ENCODE measurements around the gene ARMH3.

Gene ARMH3

DNA sequence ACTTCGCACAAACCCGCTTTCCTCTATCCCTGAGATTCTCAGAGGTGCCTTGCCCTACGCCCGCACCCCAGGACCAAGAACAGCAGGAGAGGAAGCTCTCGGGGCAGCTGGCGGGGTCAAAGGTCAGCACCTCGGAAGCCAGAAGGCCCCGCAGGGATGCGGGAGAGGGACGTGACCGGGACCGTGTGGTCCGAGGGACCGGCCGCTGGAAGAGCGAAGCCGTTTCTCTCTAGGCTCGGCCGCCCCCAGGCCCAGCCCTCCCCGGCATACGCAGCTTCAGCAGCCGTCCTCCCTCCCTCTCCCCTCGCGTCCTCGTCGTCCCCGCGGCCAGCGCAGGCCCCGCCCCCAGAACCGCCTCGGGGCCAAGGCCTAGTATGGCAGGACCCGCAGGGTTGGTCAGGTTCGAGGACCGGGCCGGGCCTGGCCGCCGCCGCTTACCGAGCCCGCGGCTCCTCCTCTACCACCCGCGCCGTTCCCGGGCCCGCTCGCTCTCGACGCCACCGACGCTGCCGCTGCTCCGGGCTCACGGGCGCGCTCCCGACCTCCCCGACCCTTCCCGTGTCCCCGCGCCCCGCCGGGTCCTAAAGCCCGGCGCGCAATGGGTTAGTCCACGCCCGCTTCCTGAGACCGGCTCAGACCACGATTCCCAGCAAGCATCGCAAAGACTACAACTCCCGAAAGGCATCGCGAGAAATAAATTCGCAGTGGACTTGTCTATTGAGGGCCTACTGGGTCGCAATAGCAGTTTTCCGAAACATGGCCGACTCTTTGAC, at the start of gene ARMH3:
Gene ARMH3 (minus strand): TSS at position 527 of the 773 bp plus-strand sequence. CDS start 16,059 bp downstream, outside the sequence.
- DNase-seq = peak; percentile 95 to 96

DNA sequence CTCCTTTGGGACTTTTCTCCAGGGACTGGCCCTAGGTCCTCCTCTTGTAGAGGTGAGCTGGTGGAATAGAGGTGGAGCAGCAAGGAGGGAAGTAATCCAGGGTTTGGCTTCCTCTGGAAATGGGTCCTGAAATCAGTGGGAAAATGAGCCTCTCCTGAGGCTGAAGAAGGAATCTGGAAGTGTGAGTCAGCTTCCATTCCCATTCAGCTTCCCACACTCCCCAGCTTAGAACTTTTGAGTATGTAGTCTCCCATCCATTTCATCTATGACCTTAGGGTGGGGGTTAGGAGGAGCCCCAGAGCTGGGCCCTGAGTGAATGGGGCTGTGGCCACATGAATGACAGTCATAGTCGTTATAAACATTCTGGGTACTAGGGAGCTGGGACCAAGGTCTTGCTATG, 46.4 kb upstream of the ARMH3 start:
- DNase-seq = no peak

DNA sequence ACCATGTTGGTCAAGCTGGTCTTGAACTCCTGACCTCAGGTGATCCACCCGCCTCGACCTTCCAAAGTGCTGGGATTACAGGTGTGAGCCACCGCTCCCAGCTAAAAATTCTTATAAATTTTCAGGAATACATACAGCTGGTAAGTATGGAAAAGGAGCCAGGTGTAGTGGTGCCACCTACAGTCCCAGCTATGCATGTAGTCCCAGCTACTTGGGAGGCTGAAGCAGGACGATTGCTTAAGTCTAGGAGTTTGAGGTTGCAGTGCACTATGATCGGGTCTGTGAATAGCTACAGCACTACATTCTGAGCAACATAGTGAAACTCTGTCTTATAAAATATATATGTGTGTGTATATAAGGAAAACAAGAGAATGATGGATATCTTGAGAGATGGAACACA, 45.2 kb upstream of the ARMH3 start:
- no peak for DNase-seq

GRCh38 chr10:102096449-102096848, 40.5 kb upstream of the ARMH3 start:
- DNase-seq = no peak

GRCh38 chr10:102090772-102091171, 34.8 kb upstream of the ARMH3 start:
- no peak for DNase-seq

- DNase-seq = no peak
Observed at GRCh38 chr10:102086196-102086595, 30.2 kb upstream of the ARMH3 start.

DNA sequence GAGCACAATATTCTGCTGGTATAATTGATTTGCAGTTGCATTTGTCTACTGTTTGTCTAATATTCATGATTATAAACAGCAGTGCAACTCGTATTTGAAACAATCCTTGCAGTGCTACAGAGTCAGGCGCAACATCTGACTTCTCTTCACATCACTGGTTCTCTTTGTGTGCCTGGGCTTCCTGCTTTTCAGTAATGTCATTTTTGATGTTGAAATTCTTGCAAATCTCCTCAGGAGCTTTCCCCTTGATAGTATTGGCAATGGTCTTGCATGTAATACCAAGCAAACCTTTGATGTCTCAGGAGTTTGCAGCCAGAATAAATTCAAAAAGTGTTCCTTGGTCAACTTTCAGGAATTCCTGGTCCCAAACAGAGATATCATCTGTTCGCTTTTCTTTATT, 29.4 kb upstream of the ARMH3 start:
- DNase-seq = peak; percentile 40 to 76

GRCh38 chr10:102083541-102083940, 27.6 kb upstream of the ARMH3 start:
- no peak for DNase-seq

DNA sequence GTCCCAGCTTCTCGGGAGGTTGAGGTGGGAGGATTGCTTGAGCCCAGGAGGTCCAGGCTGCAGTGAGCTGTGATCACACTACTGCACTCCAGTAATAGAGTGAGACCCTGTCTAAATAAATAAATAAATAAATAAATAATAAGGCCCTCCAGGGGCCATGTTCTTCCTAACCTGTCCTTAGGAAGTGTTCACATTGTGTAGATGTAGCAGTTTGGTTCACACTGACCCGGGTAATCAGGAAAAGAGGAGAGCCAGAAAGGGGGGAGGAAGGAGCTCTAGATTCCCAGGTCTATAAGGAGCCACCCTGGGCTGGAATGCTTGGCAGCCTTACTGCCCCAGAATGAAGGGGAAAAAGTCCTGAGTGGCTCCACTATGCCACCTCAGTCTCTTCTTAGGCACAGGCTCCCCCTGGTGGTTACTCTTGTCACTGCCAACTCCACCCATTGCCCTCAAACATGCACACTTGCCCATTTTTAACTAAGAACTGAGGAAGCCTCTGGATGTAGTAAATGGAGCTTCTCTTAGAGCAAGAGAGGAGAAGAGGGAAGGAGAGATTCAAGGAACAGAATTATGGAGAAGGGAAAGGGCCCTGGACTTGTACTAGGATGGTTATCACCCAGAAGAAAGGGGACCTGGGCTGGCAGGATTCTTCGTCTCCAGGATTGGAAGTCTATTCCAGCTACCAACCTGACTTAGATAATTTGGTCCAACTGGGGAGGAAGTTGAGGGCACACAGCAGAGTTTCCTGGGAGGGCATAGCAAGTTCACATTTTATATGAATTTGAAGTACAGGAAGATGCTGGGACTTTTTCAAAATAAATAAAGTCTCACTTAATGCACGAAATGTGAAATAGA, 16.9 kb upstream of the ARMH3 start:
- peak; percentile 58 to 97 for DNase-seq

DNA sequence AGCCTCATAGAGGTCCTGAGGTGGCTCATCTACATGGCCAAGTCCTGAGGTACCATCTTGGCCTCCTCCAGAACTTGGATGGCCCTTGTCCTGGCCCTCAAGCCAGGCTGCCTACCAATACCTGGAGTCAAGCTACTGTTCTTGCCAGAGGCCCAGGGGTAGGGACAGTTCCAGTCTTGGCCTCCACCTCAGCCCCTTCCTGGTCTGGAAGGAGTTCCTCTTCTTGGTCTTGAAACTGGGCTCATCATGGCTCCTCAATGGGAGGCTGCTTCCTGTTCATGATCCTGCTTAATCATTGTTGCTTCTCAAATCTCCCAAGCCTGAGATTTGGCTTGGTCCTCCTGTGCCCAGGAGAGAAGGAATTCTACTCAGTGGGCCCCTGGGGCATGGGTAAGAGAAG, 13.1 kb upstream of the ARMH3 start:
- DNase-seq = peak; percentile 39 to 47

DNA sequence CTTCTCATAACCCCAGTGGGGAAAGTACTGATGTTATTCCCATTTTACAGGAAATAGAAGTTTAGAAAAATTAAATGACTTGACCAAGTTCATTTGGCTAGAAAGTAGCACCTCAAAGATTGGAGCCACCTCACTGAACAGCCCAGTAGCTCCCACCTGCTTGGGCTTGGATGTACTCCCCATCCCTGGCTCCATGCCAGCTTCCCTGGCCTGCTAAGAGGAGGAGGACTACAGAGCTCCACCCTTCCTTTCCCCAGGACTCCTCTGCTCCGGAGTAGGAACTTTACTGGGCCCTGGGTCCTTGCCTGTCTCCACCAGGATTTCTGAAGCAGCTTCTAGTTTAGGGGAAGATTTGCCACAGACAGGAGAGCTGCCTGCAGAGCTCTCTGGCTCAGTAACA, 12.2 kb upstream of the ARMH3 start:
- no peak for DNase-seq

DNA sequence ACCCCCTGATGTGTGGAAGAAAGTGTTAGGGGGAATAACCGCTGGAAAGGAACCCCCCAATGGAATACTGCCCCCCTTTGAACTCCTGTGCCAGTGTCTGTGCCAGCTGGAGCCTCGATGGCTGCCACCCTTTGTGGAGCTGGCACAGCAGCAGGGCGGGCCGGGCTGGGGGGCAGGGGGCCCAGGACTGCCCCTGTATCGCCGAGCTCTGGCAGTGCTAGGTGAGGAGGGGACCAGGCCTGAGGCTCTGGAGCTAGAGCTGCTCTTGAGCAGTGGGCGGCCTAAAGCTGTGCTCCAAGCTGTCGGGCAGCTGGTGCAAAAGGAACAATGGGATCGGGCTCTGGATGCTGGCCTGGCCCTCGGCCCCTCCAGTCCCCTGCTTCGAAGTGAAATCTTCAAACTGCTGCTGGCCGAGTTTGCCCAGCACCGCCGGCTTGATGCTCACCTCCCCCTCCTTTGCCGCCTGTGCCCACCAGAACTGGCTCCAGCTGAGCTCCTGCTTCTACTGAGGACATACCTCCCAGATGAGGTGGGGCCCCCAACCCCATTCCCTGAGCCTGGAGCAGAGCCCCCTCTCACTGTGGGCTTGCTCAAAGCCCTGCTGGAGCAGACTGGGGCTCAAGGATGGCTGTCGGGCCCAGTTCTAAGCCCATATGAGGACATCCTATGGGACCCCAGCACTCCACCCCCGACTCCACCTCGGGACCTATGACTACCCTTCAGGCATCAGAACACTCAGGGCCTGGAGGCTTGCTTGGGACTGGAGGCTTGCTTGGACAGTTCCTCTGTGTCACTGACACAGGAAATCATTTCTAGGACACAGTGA, 11.3 kb upstream of the ARMH3 start:
- no peak for DNase-seq

DNA sequence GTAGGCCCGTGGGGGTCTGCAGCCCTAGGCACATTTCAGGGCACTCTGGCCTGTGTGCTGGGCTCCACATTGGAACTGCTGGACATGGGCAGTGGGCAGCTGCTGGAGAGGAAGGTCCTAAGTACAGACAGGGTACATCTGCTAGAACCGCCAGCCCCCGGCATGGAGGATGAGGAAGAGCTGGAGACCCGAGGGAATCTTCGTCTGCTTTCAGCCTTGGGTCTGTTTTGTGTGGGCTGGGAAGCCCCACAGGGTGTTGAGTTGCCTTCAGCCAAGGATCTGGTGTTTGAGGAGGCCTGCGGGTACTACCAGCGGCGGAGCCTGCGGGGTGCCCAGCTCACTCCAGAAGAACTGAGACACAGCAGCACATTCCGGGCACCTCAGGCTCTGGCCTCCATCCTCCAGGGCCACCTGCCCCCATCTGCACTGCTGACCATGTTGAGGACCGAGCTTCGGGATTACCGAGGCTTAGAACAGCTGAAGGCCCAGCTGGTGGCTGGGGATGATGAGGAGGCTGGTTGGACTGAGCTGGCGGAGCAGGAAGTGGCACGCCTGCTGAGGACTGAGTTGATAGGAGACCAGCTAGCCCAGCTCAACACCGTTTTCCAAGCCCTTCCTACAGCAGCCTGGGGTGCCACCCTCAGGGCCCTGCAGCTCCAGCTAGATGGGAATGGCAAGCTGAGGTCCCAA, 10.6 kb upstream of the ARMH3 start:
- DNase-seq = no peak

DNA sequence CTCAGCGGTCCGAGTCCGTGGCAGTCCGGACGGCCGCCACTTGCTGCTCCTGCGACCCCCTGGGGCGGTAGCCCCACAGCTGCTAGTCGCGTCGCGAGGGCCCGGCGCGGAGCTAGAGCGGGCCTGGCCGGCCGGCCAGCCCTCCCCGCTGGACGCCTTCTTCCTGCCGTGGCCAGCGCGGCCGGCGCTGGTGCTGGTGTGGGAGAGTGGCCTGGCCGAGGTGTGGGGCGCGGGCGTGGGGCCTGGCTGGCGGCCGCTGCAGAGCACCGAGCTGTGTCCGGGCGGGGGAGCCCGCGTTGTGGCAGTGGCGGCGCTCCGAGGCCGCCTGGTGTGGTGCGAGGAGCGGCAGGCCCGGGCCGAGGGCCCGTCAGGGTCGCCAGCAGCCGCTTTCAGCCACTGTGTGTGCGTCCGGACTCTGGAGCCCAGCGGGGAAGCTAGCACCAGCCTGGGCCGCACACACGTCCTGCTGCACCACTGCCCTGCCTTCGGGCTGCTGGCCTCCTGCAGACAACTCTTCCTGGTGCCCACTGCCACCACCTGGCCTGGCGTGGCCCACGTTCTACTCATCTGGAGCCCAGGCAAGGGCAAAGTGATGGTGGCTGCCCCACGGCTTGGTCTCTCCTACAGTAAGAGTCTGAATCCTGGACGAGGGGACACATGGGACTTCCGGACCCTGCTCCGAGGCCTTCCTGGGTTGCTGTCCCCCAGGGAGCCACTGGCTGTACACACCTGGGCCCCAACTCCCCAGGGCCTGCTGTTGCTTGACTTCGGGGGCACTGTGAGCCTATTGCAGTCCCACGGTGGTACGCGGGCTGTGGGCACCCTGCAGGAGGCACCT, 9.8 kb upstream of the ARMH3 start:
- DNase-seq = no peak

- peak; percentile 94 to 96 for DNase-seq
Observed at GRCh38 chr10:102064868-102065560, 9.0 kb upstream of the ARMH3 start, which contains the start of gene HPS6. Gene HPS6 (plus strand): TSS chr10:102065349. CDS start chr10:102065475, 126 bp downstream.

- DNase-seq = no peak
Observed at GRCh38 chr10:102064503-102064867, 8.5 kb upstream of the ARMH3 start.

- no peak for DNase-seq
Observed at GRCh38 chr10:102059987-102060386, 4.0 kb upstream of the ARMH3 start.

DNA sequence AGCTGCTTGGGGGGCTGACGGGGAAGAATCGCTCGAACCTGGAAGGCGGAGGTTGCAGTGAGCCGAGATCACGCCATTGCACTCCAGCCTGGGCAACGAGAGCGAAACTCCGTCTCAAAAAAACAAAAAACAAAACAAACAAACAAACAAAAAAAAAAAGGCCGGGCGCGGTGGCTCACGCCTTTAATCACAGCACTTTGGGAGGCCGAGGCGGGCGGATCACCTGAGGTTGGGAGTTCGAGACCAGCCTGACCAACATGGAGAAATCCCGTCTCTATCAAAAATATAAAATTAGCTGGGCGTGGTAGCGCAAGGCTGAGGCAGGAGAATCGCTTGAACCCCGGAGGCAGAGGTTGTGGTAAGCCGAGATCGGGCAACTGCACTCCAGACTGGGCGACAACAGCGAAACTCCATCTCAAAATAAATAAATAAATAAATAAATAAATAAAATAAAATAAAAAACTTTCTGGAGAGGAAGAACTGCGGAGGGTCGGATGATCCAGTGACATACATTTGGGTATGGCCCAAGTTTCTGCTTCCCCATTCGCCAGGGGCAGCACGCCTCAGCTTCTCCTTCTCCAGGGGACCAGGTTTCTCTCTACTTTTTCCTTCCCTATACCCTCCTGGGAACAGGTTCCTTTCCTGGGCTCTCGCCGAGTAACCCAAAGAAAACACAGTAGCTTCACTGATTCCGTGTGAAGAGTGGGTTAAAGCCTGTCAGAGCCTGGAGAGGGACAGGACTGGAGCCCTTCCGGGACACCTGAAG, 909 bp downstream of the ARMH3 start:
- peak; percentile 57 to 67 for DNase-seq

GRCh38 chr10:102046095-102046494, 9.9 kb downstream of the ARMH3 start:
- DNase-seq = no peak

GRCh38 chr10:102045292-102045691, 10.7 kb downstream of the ARMH3 start:
- no peak for DNase-seq
